ENCODE results near the gene PDIA4.
A peak's percentile ranks its signal among the peaks of the same experiment; 100 is the strongest.

GRCh38 chr7:149071641-149072437 is 43.5 kb upstream of the PDIA4 start:
- peak; percentile 41 for TF ChIP-seq CTCF (IDR thresholded peaks at IDR 0.05)
- no peak for TF ChIP-seq POLR2A (IDR thresholded peaks at IDR 0.05; ENCODE audit: low read length)
- no peak for TF ChIP-seq PHF8 (IDR thresholded peaks at IDR 0.05; ENCODE audit: borderline replicate concordance, low read depth)
- TF ChIP-seq, protein P1, sequence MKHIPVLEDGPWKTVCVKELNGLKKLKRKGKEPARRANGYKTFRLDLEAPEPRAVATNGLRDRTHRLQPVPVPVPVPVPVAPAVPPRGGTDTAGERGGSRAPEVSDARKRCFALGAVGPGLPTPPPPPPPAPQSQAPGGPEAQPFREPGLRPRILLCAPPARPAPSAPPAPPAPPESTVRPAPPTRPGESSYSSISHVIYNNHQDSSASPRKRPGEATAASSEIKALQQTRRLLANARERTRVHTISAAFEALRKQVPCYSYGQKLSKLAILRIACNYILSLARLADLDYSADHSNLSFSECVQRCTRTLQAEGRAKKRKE (CRISPR knock-in tag; IDR thresholded peaks at IDR 0.05; ENCODE audit: low read depth): no peak
- no peak for TF ChIP-seq MAX (IDR thresholded peaks at IDR 0.05)
- no peak for TF ChIP-seq ZNF302 (CRISPR knock-in tag; IDR thresholded peaks at IDR 0.05)
- TF ChIP-seq CEBPB (IDR thresholded peaks at IDR 0.05): no peak
- TF ChIP-seq, protein P2, sequence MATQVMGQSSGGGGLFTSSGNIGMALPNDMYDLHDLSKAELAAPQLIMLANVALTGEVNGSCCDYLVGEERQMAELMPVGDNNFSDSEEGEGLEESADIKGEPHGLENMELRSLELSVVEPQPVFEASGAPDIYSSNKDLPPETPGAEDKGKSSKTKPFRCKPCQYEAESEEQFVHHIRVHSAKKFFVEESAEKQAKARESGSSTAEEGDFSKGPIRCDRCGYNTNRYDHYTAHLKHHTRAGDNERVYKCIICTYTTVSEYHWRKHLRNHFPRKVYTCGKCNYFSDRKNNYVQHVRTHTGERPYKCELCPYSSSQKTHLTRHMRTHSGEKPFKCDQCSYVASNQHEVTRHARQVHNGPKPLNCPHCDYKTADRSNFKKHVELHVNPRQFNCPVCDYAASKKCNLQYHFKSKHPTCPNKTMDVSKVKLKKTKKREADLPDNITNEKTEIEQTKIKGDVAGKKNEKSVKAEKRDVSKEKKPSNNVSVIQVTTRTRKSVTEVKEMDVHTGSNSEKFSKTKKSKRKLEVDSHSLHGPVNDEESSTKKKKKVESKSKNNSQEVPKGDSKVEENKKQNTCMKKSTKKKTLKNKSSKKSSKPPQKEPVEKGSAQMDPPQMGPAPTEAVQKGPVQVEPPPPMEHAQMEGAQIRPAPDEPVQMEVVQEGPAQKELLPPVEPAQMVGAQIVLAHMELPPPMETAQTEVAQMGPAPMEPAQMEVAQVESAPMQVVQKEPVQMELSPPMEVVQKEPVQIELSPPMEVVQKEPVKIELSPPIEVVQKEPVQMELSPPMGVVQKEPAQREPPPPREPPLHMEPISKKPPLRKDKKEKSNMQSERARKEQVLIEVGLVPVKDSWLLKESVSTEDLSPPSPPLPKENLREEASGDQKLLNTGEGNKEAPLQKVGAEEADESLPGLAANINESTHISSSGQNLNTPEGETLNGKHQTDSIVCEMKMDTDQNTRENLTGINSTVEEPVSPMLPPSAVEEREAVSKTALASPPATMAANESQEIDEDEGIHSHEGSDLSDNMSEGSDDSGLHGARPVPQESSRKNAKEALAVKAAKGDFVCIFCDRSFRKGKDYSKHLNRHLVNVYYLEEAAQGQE (IDR thresholded peaks at IDR 0.05): no peak
- TF ChIP-seq, protein P3, sequence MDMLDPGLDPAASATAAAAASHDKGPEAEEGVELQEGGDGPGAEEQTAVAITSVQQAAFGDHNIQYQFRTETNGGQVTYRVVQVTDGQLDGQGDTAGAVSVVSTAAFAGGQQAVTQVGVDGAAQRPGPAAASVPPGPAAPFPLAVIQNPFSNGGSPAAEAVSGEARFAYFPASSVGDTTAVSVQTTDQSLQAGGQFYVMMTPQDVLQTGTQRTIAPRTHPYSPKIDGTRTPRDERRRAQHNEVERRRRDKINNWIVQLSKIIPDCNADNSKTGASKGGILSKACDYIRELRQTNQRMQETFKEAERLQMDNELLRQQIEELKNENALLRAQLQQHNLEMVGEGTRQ (IDR thresholded peaks at IDR 0.05): no peak
- TF ChIP-seq FOSL2 (IDR thresholded peaks at IDR 0.05): no peak
- TF ChIP-seq FOSL2 (CRISPR knock-in tag; IDR thresholded peaks at IDR 0.05): no peak
- no peak for TF ChIP-seq ZSCAN20 (CRISPR knock-in tag; IDR thresholded peaks at IDR 0.05)
- peak; percentile 30; the same call in 2 of the 3 replicates for TF ChIP-seq SMC3 (IDR thresholded peaks at IDR 0.05)

All from A549 (cell line).